ENCODE results near the gene IL21R.

IL21R gene

GRCh38 chr16:27401768-27402568, at the start of gene IL21R:
Gene IL21R (plus strand): TSS chr16:27402174. CDS start chr16:27430072, 27,898 bp downstream.
- peak; percentile 84 for DNase-seq (ENCODE audit: low read depth)

GRCh38 chr16:27353853-27354252, 48.1 kb upstream of the IL21R start:
- DNase-seq (ENCODE audit: low read depth): no peak

- no peak for DNase-seq (ENCODE audit: low read depth)
Observed at GRCh38 chr16:27355610-27356009, 46.4 kb upstream of the IL21R start.

GRCh38 chr16:27356794-27357193, 45.2 kb upstream of the IL21R start:
- DNase-seq (ENCODE audit: low read depth): no peak

GRCh38 chr16:27359051-27359450, 42.9 kb upstream of the IL21R start:
- DNase-seq (ENCODE audit: low read depth): no peak

- DNase-seq (ENCODE audit: low read depth): no peak
Observed at GRCh38 chr16:27359615-27360014, 42.4 kb upstream of the IL21R start.

- no peak for DNase-seq (ENCODE audit: low read depth)
Observed at GRCh38 chr16:27361987-27362386, 40.0 kb upstream of the IL21R start.

- DNase-seq (ENCODE audit: low read depth): no peak
Observed at GRCh38 chr16:27362570-27363245, 39.3 kb upstream of the IL21R start.

GRCh38 chr16:27363246-27363632, 38.7 kb upstream of the IL21R start:
- DNase-seq (ENCODE audit: low read depth): no peak

GRCh38 chr16:27363797-27364196, 38.2 kb upstream of the IL21R start:
- DNase-seq (ENCODE audit: low read depth): no peak

GRCh38 chr16:27364493-27365141, 37.4 kb upstream of the IL21R start:
- DNase-seq (ENCODE audit: low read depth): no peak

GRCh38 chr16:27365142-27366089, 36.6 kb upstream of the IL21R start:
- no peak for DNase-seq (ENCODE audit: low read depth)

GRCh38 chr16:27366687-27367460, 35.1 kb upstream of the IL21R start:
- no peak for DNase-seq (ENCODE audit: low read depth)

- DNase-seq (ENCODE audit: low read depth): peak; percentile 94
Observed at GRCh38 chr16:27367461-27368357, 34.3 kb upstream of the IL21R start.

- no peak for DNase-seq (ENCODE audit: low read depth)
Observed at GRCh38 chr16:27368358-27368722, 33.6 kb upstream of the IL21R start.

- DNase-seq (ENCODE audit: low read depth): no peak
Observed at GRCh38 chr16:27369806-27370205, 32.2 kb upstream of the IL21R start.

- DNase-seq (ENCODE audit: low read depth): no peak
Observed at GRCh38 chr16:27370318-27370717, 31.7 kb upstream of the IL21R start.

- no peak for DNase-seq (ENCODE audit: low read depth)
Observed at GRCh38 chr16:27373312-27373711, 28.7 kb upstream of the IL21R start.

GRCh38 chr16:27374221-27374803, 27.7 kb upstream of the IL21R start:
- DNase-seq (ENCODE audit: low read depth): no peak
